Right lobe of liver (tissue), 4 donors: ENCODE measurements around the gene DUSP7.

Experiments used
- POLR2A ChIP-seq: fragments of 450-650 bp; IDR thresholded peaks from one replicate; pipeline ENCODE4 v1.6.1; 2017; ENCODE audit warnings: antibody characterized with exemption, mild to moderate bottlenecking
- TF ChIP-seq, protein P1 (sequence below), 4 donors: fragments of 200-600 bp in 3 of 4; fragments of 450-650 bp in 1 of 4; IDR thresholded peaks; one replicate each; pipeline versions ENCODE4 v1.5.1 to v1.8.0; 2016 to 2022; ENCODE audit warnings: antibody characterized with exemption in 4 of 4, mild to moderate bottlenecking in 2 of 4
- donor health status: DM: no; HTN: no; CAD: no.
- donor health status: DM: no; HTN: no; CAD: no.
- donor health status: DM: no; HTN: yes; CAD: no.

DNA sequence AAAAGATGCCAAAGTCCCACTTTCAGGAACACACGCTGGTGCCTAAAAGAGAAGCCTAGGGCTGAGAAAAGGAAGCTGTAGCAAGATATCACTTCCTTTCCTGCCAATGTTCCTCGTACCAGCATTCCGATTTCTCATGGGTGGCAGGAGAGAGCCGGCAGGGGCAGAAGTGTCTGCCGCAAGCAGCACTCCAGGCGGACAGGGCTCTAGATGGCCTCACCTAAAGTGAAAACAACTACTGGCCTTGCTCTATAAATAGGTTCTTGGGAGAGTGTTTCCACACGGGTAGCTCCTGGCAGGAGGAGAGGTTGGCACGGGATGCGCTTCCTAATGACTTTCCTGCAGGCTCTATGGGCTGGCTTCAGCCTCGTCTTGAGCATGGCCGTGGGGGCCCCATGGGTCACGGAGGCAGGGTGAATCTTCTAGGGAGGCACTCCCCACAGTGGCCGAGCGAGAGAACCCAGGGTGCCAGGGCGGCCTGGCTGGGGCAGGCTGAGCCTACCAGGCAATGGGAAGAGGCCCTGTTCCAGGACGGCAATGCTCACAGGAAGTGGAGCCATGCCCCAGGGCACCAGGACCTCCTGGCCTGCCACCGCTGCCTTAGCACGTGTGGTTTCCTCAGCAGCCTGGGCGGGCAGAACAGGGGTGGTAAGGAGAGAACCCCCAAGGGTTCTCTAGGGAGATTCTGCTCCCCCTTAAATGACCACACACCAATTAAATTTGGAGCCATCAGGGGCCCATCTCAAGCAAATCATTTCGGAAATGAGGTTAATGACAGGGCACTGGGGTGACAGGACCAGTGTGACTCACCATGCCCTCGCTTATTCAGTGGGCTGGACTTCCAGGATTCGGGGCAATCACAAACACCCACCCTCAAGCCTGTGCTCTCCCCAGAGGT lies 14.6 kb upstream of the DUSP7 start:
- TF ChIP-seq, protein P1, sequence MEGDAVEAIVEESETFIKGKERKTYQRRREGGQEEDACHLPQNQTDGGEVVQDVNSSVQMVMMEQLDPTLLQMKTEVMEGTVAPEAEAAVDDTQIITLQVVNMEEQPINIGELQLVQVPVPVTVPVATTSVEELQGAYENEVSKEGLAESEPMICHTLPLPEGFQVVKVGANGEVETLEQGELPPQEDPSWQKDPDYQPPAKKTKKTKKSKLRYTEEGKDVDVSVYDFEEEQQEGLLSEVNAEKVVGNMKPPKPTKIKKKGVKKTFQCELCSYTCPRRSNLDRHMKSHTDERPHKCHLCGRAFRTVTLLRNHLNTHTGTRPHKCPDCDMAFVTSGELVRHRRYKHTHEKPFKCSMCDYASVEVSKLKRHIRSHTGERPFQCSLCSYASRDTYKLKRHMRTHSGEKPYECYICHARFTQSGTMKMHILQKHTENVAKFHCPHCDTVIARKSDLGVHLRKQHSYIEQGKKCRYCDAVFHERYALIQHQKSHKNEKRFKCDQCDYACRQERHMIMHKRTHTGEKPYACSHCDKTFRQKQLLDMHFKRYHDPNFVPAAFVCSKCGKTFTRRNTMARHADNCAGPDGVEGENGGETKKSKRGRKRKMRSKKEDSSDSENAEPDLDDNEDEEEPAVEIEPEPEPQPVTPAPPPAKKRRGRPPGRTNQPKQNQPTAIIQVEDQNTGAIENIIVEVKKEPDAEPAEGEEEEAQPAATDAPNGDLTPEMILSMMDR (IDR thresholded peaks at IDR 0.05): no peak
- no peak for TF ChIP-seq POLR2A
